ENCODE results near the gene DIP2A. TPM values are rescaled to one million over a fixed set of nuclear protein-coding genes. Genes with fewer than 3 reads are reported as not detected.
A peak's percentile ranks its signal among the peaks of the same experiment; 100 is the strongest.

Gene DIP2A
- total RNA-seq, 1 donor = 26.5 TPM

- no peak for TF ChIP-seq CTCF (IDR thresholded peaks at IDR 0.05; ENCODE audit: insufficient read depth, low read length)
- no peak for DNase-seq (ENCODE audit: low read depth)
- H3K4me3 ChIP-seq (ENCODE audit: low read depth, low read length) = no peak overlapping the region
Observed at GRCh38 chr21:46489800-46490199, 31.1 kb downstream of the DIP2A start.

DNA sequence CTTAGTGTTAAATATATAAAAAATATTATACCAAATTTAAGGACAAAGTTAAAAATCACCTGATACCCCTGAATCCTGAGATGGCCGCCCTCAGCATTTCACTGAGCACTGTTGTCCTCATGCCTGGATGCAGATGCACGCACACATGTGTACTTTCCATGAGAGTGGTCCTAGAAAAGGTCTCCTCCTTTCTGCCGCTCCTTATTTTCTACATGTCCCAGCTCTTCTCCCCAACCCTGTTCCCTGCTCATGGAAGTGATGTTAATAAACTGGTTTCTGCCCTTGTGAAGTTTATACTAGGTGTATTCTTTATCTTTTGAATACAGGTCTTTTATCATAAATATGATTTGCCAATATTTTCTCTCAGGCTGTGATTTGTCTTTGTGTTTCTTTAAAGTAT, 32.9 kb downstream of the DIP2A start:
- no peak for TF ChIP-seq CTCF (IDR thresholded peaks at IDR 0.05; ENCODE audit: insufficient read depth, low read length)
- no peak for DNase-seq (ENCODE audit: low read depth)
- H3K4me3 ChIP-seq (ENCODE audit: low read depth, low read length) = no peak overlapping the region

GRCh38 chr21:46492851-46493250, 34.2 kb downstream of the DIP2A start:
- no peak for TF ChIP-seq CTCF (IDR thresholded peaks at IDR 0.05; ENCODE audit: insufficient read depth, low read length)
- no peak overlapping the region for H3K4me3 ChIP-seq (ENCODE audit: low read depth, low read length)
- DNase-seq (ENCODE audit: low read depth) = no peak

DNA sequence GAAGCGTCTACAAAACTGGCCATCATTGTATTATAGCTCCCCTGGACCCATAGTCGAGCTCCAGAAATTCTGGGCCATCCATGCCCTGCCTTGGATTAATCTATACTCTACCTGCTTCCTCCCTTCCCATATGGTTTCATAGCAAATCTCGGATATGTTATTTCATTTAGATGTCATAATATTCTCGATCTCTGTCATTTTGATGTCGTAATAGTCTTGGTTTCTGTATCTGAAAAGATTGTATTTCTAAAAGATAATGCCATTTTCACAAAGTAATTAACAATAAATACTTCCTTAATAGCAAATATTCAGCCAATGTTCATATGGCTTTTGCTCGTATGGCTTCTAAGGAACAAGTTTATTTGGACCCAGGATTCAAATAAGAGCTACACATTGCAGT, 35.1 kb downstream of the DIP2A start:
- no peak for TF ChIP-seq CTCF (IDR thresholded peaks at IDR 0.05; ENCODE audit: insufficient read depth, low read length)
- no peak for DNase-seq (ENCODE audit: low read depth)
- no peak overlapping the region for H3K4me3 ChIP-seq (ENCODE audit: low read depth, low read length)

- no peak overlapping the region for H3K4me3 ChIP-seq (ENCODE audit: low read depth, low read length)
- no peak for DNase-seq (ENCODE audit: low read depth)
- TF ChIP-seq CTCF (IDR thresholded peaks at IDR 0.05; ENCODE audit: insufficient read depth, low read length) = no peak
Observed at GRCh38 chr21:46498335-46499050, 39.8 kb downstream of the DIP2A start.

DNA sequence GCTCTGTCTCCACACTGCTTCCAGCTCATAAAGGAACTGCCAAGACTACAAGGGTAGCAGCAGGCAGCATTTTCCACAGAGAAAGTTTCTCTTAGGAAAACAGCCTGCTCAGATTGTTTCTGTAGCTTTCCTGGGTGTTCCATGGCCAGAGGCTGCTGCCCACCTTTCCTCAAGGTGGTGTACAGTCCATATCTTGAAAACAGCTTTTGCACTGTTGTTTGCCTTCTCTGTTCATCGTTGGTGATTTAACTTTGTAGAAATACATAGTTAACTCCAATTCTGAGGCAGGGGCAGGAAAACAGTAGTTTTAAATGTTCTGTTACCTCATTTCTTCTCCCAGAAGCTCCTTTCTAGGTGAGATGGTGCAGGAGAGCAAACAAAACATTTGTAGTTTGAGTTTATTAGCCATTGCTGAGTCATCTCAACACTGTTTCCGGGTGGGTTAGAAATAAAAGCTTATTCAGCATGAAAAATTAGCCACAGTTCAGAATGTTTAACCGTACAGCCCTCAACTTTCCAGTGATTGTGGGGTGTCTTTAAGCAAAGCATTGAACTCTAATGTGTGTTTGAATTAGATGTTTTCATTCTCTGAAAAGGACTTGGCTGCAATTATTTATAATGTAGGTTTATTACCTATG, 41.7 kb downstream of the DIP2A start:
- no peak for TF ChIP-seq CTCF (IDR thresholded peaks at IDR 0.05; ENCODE audit: insufficient read depth, low read length)
- no peak overlapping the region for H3K4me3 ChIP-seq (ENCODE audit: low read depth, low read length)
- peak; percentile 30 for DNase-seq (ENCODE audit: low read depth)

Measured in fibroblast of the aortic adventitia (primary cell).